Measurements from ENCODE around the gene NANOS3. TPM values are rescaled to one million over a fixed set of nuclear protein-coding genes. Genes with fewer than 3 reads are reported as not detected.
A peak's percentile ranks its signal among the peaks of the same experiment; 100 is the strongest.

Gene NANOS3
- total and polyA plus RNA-seq, 9 of the 15 experiments (the other 6 are each of a cell fraction or from before 2014, with no cell fraction given), result not detected

GRCh38 chr19:13839130-13839937 is 37.6 kb upstream of the NANOS3 start (continued):
- TF ChIP-seq, protein P1, sequence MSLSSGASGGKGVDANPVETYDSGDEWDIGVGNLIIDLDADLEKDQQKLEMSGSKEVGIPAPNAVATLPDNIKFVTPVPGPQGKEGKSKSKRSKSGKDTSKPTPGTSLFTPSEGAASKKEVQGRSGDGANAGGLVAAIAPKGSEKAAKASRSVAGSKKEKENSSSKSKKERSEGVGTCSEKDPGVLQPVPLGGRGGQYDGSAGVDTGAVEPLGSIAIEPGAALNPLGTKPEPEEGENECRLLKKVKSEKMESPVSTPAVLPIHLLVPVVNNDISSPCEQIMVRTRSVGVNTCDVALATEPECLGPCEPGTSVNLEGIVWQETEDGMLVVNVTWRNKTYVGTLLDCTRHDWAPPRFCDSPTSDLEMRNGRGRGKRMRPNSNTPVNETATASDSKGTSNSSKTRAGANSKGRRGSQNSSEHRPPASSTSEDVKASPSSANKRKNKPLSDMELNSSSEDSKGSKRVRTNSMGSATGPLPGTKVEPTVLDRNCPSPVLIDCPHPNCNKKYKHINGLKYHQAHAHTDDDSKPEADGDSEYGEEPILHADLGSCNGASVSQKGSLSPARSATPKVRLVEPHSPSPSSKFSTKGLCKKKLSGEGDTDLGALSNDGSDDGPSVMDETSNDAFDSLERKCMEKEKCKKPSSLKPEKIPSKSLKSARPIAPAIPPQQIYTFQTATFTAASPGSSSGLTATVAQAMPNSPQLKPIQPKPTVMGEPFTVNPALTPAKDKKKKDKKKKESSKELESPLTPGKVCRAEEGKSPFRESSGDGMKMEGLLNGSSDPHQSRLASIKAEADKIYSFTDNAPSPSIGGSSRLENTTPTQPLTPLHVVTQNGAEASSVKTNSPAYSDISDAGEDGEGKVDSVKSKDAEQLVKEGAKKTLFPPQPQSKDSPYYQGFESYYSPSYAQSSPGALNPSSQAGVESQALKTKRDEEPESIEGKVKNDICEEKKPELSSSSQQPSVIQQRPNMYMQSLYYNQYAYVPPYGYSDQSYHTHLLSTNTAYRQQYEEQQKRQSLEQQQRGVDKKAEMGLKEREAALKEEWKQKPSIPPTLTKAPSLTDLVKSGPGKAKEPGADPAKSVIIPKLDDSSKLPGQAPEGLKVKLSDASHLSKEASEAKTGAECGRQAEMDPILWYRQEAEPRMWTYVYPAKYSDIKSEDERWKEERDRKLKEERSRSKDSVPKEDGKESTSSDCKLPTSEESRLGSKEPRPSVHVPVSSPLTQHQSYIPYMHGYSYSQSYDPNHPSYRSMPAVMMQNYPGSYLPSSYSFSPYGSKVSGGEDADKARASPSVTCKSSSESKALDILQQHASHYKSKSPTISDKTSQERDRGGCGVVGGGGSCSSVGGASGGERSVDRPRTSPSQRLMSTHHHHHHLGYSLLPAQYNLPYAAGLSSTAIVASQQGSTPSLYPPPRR (CRISPR knock-in tag; IDR thresholded peaks at IDR 0.05; ENCODE audit: borderline replicate concordance), result no peak
- peak in 1 of 3 experiments; percentile 14; a peak in 1 of 6 replicates for TF ChIP-seq CTCF (IDR thresholded peaks at IDR 0.05 in 2 of 3, conservative IDR thresholded peaks at IDR 0.05 in 1 of 3; ENCODE audit: insufficient read depth in 2 of 3, low read depth in 1 of 3, low read length in 3 of 3)
- peak in 1 of 2 experiments; percentile 49; a peak in 1 of 4 replicates for TF ChIP-seq TBL1XR1 (IDR thresholded peaks at IDR 0.05; ENCODE audit: low read length in 2 of 2)
- TF ChIP-seq CREB3L1 (IDR thresholded peaks at IDR 0.05; ENCODE audit: borderline replicate concordance, low read depth), result no peak; the same call in 1 of the 2 replicates
- TF ChIP-seq POU5F1 (IDR thresholded peaks at IDR 0.05; ENCODE audit: borderline replicate concordance, low read depth, low read length, partially characterized antibody), result no peak
- no peak for TF ChIP-seq MCM2 (IDR thresholded peaks at IDR 0.05; ENCODE audit: low read depth)
- TF ChIP-seq ZNF79 (CRISPR knock-in tag; IDR thresholded peaks at IDR 0.05; ENCODE audit: low read depth), result no peak
- TF ChIP-seq NR2F6 (CRISPR knock-in tag; IDR thresholded peaks at IDR 0.05), result no peak
- no peak for TF ChIP-seq TCFL5 (CRISPR knock-in tag; conservative IDR thresholded peaks at IDR 0.05)
- TF ChIP-seq PKNOX1 (IDR thresholded peaks at IDR 0.05), result peak; percentile 60
- no peak for TF ChIP-seq MECOM (CRISPR knock-in tag; IDR thresholded peaks at IDR 0.05)
- peak; percentile 2; the same call in 1 of the 2 replicates for TF ChIP-seq CREM (IDR thresholded peaks at IDR 0.05; ENCODE audit: low read depth)
- 0 out of 2 replicates have a peak, but pooled peaks have one; percentile 6 for TF ChIP-seq MTA2 (IDR thresholded peaks at IDR 0.05; ENCODE audit: low read depth)
- TF ChIP-seq GTF2F1 (IDR thresholded peaks at IDR 0.05; ENCODE audit: low read depth, low read length), result peak; percentile 31; the same call in 1 of the 2 replicates
- TF ChIP-seq CBFA2T2 (conservative IDR thresholded peaks at IDR 0.05), result no peak
- TF ChIP-seq SAFB2 (IDR thresholded peaks at IDR 0.05; ENCODE audit: borderline replicate concordance, low read depth, low read length, severe bottlenecking), result no peak
- TF ChIP-seq LCOR (CRISPR knock-in tag; IDR thresholded peaks at IDR 0.05), result no peak; the same call in 1 of the 2 replicates
